Measurements from ENCODE around the gene SH3YL1. TPM values are rescaled to one million over a fixed set of nuclear protein-coding genes. Genes with fewer than 3 reads are reported as not detected.

Gene SH3YL1
- total and polyA plus RNA-seq, 4 donors: 6.4 to 19.2 (median 13.9) TPM

GRCh38 chr2:270861-271260, 7.0 kb upstream of the SH3YL1 start:
- 88% methylated on average over 4 of the region's 4 CpGs for WGBS
- H3K36me3 ChIP-seq (ENCODE audit: control insufficient read depth in 4 of 4, insufficient read depth in 3 of 4, low read depth in 1 of 4, low read length in 3 of 4): peaks cover 1 to 20% (median 4%) of the 10 kb centered on the region in 4 donors

DNA sequence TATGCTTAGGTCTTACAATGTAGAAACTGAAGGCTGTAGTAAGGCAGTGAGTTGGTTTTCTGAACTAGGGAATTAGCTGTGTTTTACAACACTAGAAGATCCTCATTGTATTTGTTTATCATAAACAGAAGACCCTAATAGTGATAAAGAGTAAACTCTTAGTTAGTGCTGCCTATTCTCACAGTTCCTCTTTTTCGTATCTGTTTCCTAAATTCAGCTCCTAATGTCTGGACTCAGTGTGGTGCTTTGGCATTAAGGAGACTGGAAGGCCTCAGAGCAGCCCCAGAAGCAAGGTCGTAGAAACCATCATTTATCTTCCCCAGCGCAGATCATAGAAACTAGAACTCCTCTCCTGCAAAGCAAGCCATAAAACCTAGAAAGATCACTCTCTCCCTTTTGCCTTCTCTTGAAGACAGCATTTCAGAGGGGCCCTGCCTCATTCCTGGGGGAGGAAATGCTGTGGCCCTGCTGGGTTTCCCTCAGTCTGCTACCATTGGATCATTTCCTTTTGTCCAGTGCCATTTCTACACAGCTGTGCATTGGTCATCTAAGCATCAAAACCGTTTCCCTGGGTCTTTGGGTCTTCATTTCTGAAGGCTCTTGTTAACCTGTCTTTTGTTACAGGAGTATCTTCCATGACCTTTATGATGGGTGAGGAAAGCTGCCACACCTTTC, 5.7 kb upstream of the SH3YL1 start:
- Histone ChIP-seq H3K4me1 (ENCODE audit: control insufficient read depth in 4 of 4, insufficient read depth in 4 of 4, low read length in 3 of 4) (peaks cover 0 to 14% (median 11%) of the 10 kb centered on the region in 4 donors), H3K9me3 (ENCODE audit: control insufficient read depth in 4 of 4, low read length in 3 of 4) (no peaks in the 10 kb centered on the region), H3K27ac (ENCODE audit: low read depth in 1 of 2, low read length in 2 of 2) (no peak overlapping the region), H3K27me3 (ENCODE audit: control insufficient read depth in 4 of 4, insufficient read depth in 4 of 4, low read length in 3 of 4) (no peaks in the 10 kb centered on the region), H3K9ac (ENCODE audit: low read depth in 1 of 2, low read length in 2 of 2) (no peak overlapping the region), H3K4me3 (ENCODE audit: low read depth in 1 of 3, low read length in 3 of 3) (no peak overlapping the region), H3K36me3 (ENCODE audit: control insufficient read depth in 4 of 4, insufficient read depth in 3 of 4, low read depth in 1 of 4, low read length in 3 of 4) (peaks cover 1 to 19% (median 2%) of the 10 kb centered on the region in 4 donors)
- WGBS: 86% methylated on average over 4 of the region's 4 CpGs
- no peak for DNase-seq (ENCODE audit: low spot score)
- TF ChIP-seq FOXA1 (IDR thresholded peaks at IDR 0.05) (no peak), FOXA2 (IDR thresholded peaks at IDR 0.05) (no peak), ATF3 (IDR thresholded peaks at IDR 0.05) (no peak)

More at GRCh38 chr2:270861-271260, 7.0 kb upstream of the SH3YL1 start:
- Histone ChIP-seq H3K4me3 (ENCODE audit: low read depth in 1 of 3, low read length in 3 of 3) (no peak overlapping the region), H3K27me3 (ENCODE audit: control insufficient read depth in 4 of 4, insufficient read depth in 4 of 4, low read length in 3 of 4) (no peaks in the 10 kb centered on the region), H3K9ac (ENCODE audit: low read depth in 1 of 2, low read length in 2 of 2) (no peak overlapping the region), H3K9me3 (ENCODE audit: control insufficient read depth in 4 of 4, low read length in 3 of 4) (no peaks in the 10 kb centered on the region), H3K27ac (ENCODE audit: low read depth in 1 of 2, low read length in 2 of 2) (no peak overlapping the region), H3K4me1 (ENCODE audit: control insufficient read depth in 4 of 4, insufficient read depth in 4 of 4, low read length in 3 of 4) (peaks cover 0 to 7% (median 6%) of the 10 kb centered on the region in 4 donors)
- TF ChIP-seq EGR1 (IDR thresholded peaks at IDR 0.05; ENCODE audit: low read depth in 2 of 2): no peak
- no peak for TF ChIP-seq JUND (IDR thresholded peaks at IDR 0.05)
- TF ChIP-seq ATF3 (IDR thresholded peaks at IDR 0.05): no peak
- TF ChIP-seq YY1 (IDR thresholded peaks at IDR 0.05): no peak
- TF ChIP-seq, protein P1, sequence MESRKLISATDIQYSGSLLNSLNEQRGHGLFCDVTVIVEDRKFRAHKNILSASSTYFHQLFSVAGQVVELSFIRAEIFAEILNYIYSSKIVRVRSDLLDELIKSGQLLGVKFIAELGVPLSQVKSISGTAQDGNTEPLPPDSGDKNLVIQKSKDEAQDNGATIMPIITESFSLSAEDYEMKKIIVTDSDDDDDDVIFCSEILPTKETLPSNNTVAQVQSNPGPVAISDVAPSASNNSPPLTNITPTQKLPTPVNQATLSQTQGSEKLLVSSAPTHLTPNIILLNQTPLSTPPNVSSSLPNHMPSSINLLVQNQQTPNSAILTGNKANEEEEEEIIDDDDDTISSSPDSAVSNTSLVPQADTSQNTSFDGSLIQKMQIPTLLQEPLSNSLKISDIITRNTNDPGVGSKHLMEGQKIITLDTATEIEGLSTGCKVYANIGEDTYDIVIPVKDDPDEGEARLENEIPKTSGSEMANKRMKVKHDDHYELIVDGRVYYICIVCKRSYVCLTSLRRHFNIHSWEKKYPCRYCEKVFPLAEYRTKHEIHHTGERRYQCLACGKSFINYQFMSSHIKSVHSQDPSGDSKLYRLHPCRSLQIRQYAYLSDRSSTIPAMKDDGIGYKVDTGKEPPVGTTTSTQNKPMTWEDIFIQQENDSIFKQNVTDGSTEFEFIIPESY (IDR thresholded peaks at IDR 0.05): no peak
- no peak for TF ChIP-seq HNF4G (IDR thresholded peaks at IDR 0.05)
- TF ChIP-seq, protein P2, sequence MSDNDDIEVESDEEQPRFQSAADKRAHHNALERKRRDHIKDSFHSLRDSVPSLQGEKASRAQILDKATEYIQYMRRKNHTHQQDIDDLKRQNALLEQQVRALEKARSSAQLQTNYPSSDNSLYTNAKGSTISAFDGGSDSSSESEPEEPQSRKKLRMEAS (IDR thresholded peaks at IDR 0.05): no peak
- no peak for TF ChIP-seq TAF1 (conservative IDR thresholded peaks at IDR 0.05)
- TF ChIP-seq GABPA (IDR thresholded peaks at IDR 0.05 in 1 of 2, conservative IDR thresholded peaks at IDR 0.05 in 1 of 2): no peak
- no peak for TF ChIP-seq HNF4A (conservative IDR thresholded peaks at IDR 0.05)
- TF ChIP-seq, protein P3, sequence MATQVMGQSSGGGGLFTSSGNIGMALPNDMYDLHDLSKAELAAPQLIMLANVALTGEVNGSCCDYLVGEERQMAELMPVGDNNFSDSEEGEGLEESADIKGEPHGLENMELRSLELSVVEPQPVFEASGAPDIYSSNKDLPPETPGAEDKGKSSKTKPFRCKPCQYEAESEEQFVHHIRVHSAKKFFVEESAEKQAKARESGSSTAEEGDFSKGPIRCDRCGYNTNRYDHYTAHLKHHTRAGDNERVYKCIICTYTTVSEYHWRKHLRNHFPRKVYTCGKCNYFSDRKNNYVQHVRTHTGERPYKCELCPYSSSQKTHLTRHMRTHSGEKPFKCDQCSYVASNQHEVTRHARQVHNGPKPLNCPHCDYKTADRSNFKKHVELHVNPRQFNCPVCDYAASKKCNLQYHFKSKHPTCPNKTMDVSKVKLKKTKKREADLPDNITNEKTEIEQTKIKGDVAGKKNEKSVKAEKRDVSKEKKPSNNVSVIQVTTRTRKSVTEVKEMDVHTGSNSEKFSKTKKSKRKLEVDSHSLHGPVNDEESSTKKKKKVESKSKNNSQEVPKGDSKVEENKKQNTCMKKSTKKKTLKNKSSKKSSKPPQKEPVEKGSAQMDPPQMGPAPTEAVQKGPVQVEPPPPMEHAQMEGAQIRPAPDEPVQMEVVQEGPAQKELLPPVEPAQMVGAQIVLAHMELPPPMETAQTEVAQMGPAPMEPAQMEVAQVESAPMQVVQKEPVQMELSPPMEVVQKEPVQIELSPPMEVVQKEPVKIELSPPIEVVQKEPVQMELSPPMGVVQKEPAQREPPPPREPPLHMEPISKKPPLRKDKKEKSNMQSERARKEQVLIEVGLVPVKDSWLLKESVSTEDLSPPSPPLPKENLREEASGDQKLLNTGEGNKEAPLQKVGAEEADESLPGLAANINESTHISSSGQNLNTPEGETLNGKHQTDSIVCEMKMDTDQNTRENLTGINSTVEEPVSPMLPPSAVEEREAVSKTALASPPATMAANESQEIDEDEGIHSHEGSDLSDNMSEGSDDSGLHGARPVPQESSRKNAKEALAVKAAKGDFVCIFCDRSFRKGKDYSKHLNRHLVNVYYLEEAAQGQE (IDR thresholded peaks at IDR 0.05): no peak
- no peak for TF ChIP-seq SP1 (IDR thresholded peaks at IDR 0.05)
- DNase-seq (ENCODE audit: low spot score): no peak

All from liver (tissue), 9 donors.